H1 (cell line): ENCODE measurements around the gene AARSD1. TPM values are rescaled to one million over a fixed set of nuclear protein-coding genes. Genes with fewer than 3 reads are reported as not detected.

ENCODE experiments used
- CTCF ChIA-PET: fragments of 300-600 bp; sonication (Branson Sonifier 250); formaldehyde crosslinking; loops from one replicate; lab custom pipeline; 2021; ENCODE audit not compliant: partially characterized antibody; lab: Charles Lee
- POLR2A ChIA-PET: fragments of 300-600 bp; sonication (Branson Sonifier 250); formaldehyde crosslinking; loops from one replicate; lab custom pipeline; 2021; ENCODE audit warnings: inconsistent platforms; ENCODE audit not compliant: partially characterized antibody; lab: Charles Lee
- DNase-seq, 2 experiments: peaks; one replicate each; pipeline versions ENCODE4 v3.0.0 to v3.0.0-alpha.2; 2010 to 2022; ENCODE audit warnings: low spot score in 2 of 2, low read depth in 1 of 2, mixed read lengths in 1 of 2
- FAIRE-seq: peaks from 2 replicates; lab custom pipeline; 2011; peaks lifted over from hg19 to GRCh38; lab: Jason Lieb, UNC
- H2AFZ ChIP-seq: 2 replicates; pipeline ENCODE4 v1.8.1; 2012; ENCODE audit warnings: low read length, inconsistent platforms
- H2AK5ac ChIP-seq: 2 replicates; pipeline ENCODE4 v1.6.1; 2013; ENCODE audit warnings: low read depth, low read length
- H2BK120ac ChIP-seq: replicated peaks from 2 replicates; pipeline ENCODE3; 2013; ENCODE audit warnings: low read depth, low read length, inconsistent platforms
- H2BK12ac ChIP-seq: 2 replicates; pipeline ENCODE4 v1.6.1; 2013; ENCODE audit warnings: low read depth, low read length
- H2BK15ac ChIP-seq: 2 replicates; pipeline ENCODE4 v1.6.1; 2013; ENCODE audit warnings: low read length
- H2BK20ac ChIP-seq: 2 replicates; pipeline ENCODE4 v1.6.1; 2013; ENCODE audit warnings: low read length
- H2BK5ac ChIP-seq: 2 replicates; pipeline ENCODE4 v1.6.1; 2013; ENCODE audit warnings: low read depth, low read length
- H3K14ac ChIP-seq: 2 replicates; pipeline ENCODE4 v1.6.1; 2013; ENCODE audit warnings: inconsistent platforms; ENCODE audit not compliant: insufficient read length
- H3K18ac ChIP-seq: 2 replicates; pipeline ENCODE4 v1.6.1; 2013; ENCODE audit warnings: low read length; ENCODE audit errors: extremely low read depth
- H3K23ac ChIP-seq: 2 replicates; pipeline ENCODE4 v1.6.1; 2013; ENCODE audit warnings: inconsistent platforms; ENCODE audit not compliant: insufficient read length
- H3K23me2 ChIP-seq: 2 replicates; pipeline ENCODE4 v1.6.1; 2013; ENCODE audit warnings: low read depth, low read length
- H3K27ac ChIP-seq: 2 replicates; pipeline ENCODE4 v1.6.1; 2011; ENCODE audit warnings: low read depth, low read length, inconsistent platforms
- H3K27me3 ChIP-seq, 4 experiments: replicated peaks in 1 of 4; 1 replicate in 1 of 4; 2 replicates in 3 of 4; pipeline versions ENCODE4 v1.6.1 to v1.8.1; 2011 to 2013; ENCODE audit warnings: low read length in 3 of 4, mild to moderate bottlenecking in 3 of 4, inconsistent platforms in 2 of 4, mixed read lengths in 2 of 4, moderate library complexity in 1 of 4; ENCODE audit not compliant: control insufficient read depth in 3 of 4, insufficient read depth in 3 of 4; ENCODE audit errors: extremely low read depth in 1 of 4
- H3K36me3 ChIP-seq, 4 experiments: 2 replicates each; pipeline versions ENCODE4 v1.6.1 to v1.8.1; 2011 to 2013; ENCODE audit warnings: mild to moderate bottlenecking in 4 of 4, low read length in 3 of 4, moderate library complexity in 2 of 4, control low read depth in 1 of 4, inconsistent platforms in 1 of 4; ENCODE audit not compliant: insufficient read depth in 4 of 4, control insufficient read depth in 2 of 4
- H3K4ac ChIP-seq: replicated peaks from 2 replicates; pipeline ENCODE3; 2013; ENCODE audit warnings: low read length, low read depth, mixed read lengths, inconsistent platforms; ENCODE audit not compliant: insufficient read length
- H3K4me1 ChIP-seq, 4 experiments: replicated peaks in 1 of 4; 1 replicate in 1 of 4; 2 replicates in 3 of 4; pipeline versions ENCODE4 v1.6.1 to v1.8.1; 2011 to 2013; ENCODE audit warnings: low read length in 3 of 4, inconsistent platforms in 2 of 4, mixed read lengths in 1 of 4; ENCODE audit not compliant: insufficient read depth in 4 of 4, control insufficient read depth in 3 of 4
- H3K4me2 ChIP-seq, 2 experiments: 2 replicates each; pipeline versions ENCODE4 v1.6.1 to v1.8.1; 2011 to 2013; ENCODE audit warnings: low read depth in 2 of 2, low read length in 2 of 2, control low read depth in 1 of 2, inconsistent platforms in 1 of 2, mild to moderate bottlenecking in 1 of 2; ENCODE audit not compliant: insufficient read depth in 1 of 2
- H3K4me3 ChIP-seq, 4 experiments: fragments of 200-600, 300-600 bp in 1 of 4; sonication (generic), shearing (Covaris generic), sonication (Bioruptor Twin) in 1 of 4; 2 replicates each; pipeline versions ENCODE4 v1.5.1 to v1.8.1; 2011 to 2016; ENCODE audit warnings: low read length in 4 of 4, low read depth in 3 of 4, control low read depth in 2 of 4, inconsistent platforms in 2 of 4, mild to moderate bottlenecking in 2 of 4, mixed read lengths in 1 of 4, moderate library complexity in 1 of 4; ENCODE audit not compliant: insufficient read depth in 2 of 4; ENCODE audit errors: extremely low read depth in 1 of 4
- H3K56ac ChIP-seq: replicated peaks from 2 replicates; pipeline ENCODE3; 2013; ENCODE audit warnings: low read depth, mild to moderate bottlenecking, mixed read lengths, low read length, inconsistent platforms; ENCODE audit not compliant: insufficient read length
- H3K79me1 ChIP-seq: 2 replicates; pipeline ENCODE4 v1.6.1; 2013; ENCODE audit warnings: low read depth, low read length, control low read depth
- H3K79me2 ChIP-seq, 2 experiments: 2 replicates each; pipeline versions ENCODE4 v1.6.1 to v1.8.1; 2012 to 2013; ENCODE audit warnings: low read length in 2 of 2, mild to moderate bottlenecking in 2 of 2, inconsistent platforms in 1 of 2; ENCODE audit not compliant: insufficient read depth in 2 of 2, control insufficient read depth in 1 of 2
- H3K9ac ChIP-seq, 4 experiments: replicated peaks in 1 of 4; 1 replicate in 1 of 4; 2 replicates in 3 of 4; pipeline versions ENCODE4 v1.6.1 to v1.8.1; 2011 to 2013; ENCODE audit warnings: low read depth in 3 of 4, low read length in 3 of 4, control low read depth in 2 of 4, mild to moderate bottlenecking in 2 of 4, moderate library complexity in 2 of 4, inconsistent platforms in 1 of 4; ENCODE audit errors: extremely low read depth in 1 of 4
- H3K9me3 ChIP-seq, 2 experiments: 2 replicates each; pipeline versions ENCODE4 v1.6.1 to v1.8.1; 2012 to 2013; ENCODE audit warnings: mild to moderate bottlenecking in 2 of 2, moderate library complexity in 2 of 2, control low read depth in 1 of 2, inconsistent platforms in 1 of 2, low read depth in 1 of 2, low read length in 1 of 2, mixed read lengths in 1 of 2; ENCODE audit not compliant: insufficient read depth in 2 of 2
- H4K20me1 ChIP-seq, 2 experiments: replicated peaks in 1 of 2; 2 replicates each; pipeline versions ENCODE3 to v1.8.1; 2011 to 2013; ENCODE audit warnings: inconsistent platforms in 2 of 2, low read length in 2 of 2, mild to moderate bottlenecking in 1 of 2; ENCODE audit not compliant: insufficient read depth in 2 of 2, control insufficient read depth in 1 of 2
- H4K5ac ChIP-seq: 2 replicates; pipeline ENCODE4 v1.6.1; 2013; ENCODE audit warnings: low read length, low read depth, mixed read lengths, inconsistent platforms; ENCODE audit not compliant: insufficient read length
- H4K8ac ChIP-seq: 2 replicates; pipeline ENCODE4 v1.8.0; 2013; ENCODE audit warnings: mild to moderate bottlenecking, moderate library complexity, low read length, inconsistent platforms; ENCODE audit not compliant: insufficient read depth; ENCODE audit errors: extremely low read depth
- H4K91ac ChIP-seq: replicated peaks from 2 replicates; pipeline ENCODE3; 2013; ENCODE audit warnings: low read length, mixed read lengths, inconsistent platforms; ENCODE audit not compliant: insufficient read length
- BCL11A ChIP-seq, 2 experiments: IDR thresholded peaks; one replicate each; pipeline ENCODE4 v1.6.1; 2011; ENCODE audit warnings: low read depth in 2 of 2, low read length in 2 of 2, mild to moderate bottlenecking in 2 of 2
- EGR1 ChIP-seq: IDR thresholded peaks from 2 replicates; pipeline ENCODE4 v1.6.1; 2011; ENCODE audit warnings: low read depth, low read length, borderline replicate concordance
- HDAC2 ChIP-seq, 2 experiments: fragments of 300-600 bp in 1 of 2; sonication (generic) in 1 of 2; IDR thresholded peaks; 2 replicates each; pipeline ENCODE4 v1.6.1; 2011 to 2012; ENCODE audit warnings: low read depth in 2 of 2, low read length in 2 of 2, mild to moderate bottlenecking in 2 of 2, moderate library complexity in 2 of 2, borderline replicate concordance in 1 of 2, inconsistent platforms in 1 of 2
- KDM1A ChIP-seq: fragments of 200-600, 300-600 bp; sonication (generic); IDR thresholded peaks from 2 replicates; pipeline ENCODE4 v1.7.1; 2016; ENCODE audit warnings: mild to moderate bottlenecking, low read length, borderline replicate concordance
- KDM5A ChIP-seq: fragments of 200-600 bp; IDR thresholded peaks from 2 replicates; pipeline ENCODE4 v1.7.1; 2012; ENCODE audit warnings: mild to moderate bottlenecking, low read length, inconsistent platforms, mixed read lengths
- RAD21 ChIP-seq, 2 experiments: IDR thresholded peaks in 1 of 2; conservative IDR thresholded peaks in 1 of 2; 2 replicates each; pipeline ENCODE4 v1.6.1; 2011; ENCODE audit warnings: low read depth in 2 of 2, low read length in 2 of 2, improper control_type of control experiment in 1 of 2, inconsistent platforms in 1 of 2, mild to moderate bottlenecking in 1 of 2, moderate library complexity in 1 of 2
- RNF2 ChIP-seq: fragments of 200-900, 300-1000 bp; sonication (generic); IDR thresholded peaks from 2 replicates; pipeline ENCODE4 v1.7.1; 2016; ENCODE audit warnings: borderline replicate concordance, low read depth, mild to moderate bottlenecking, antibody characterized with exemption, low read length; ENCODE audit not compliant: poor library complexity, severe bottlenecking; ENCODE audit errors: missing control alignments
- SAP30 ChIP-seq: fragments of 300-600 bp; sonication (generic); IDR thresholded peaks from 2 replicates; pipeline ENCODE4 v1.7.1; 2012; ENCODE audit warnings: low read length, moderate library complexity, mild to moderate bottlenecking, inconsistent platforms; ENCODE audit not compliant: insufficient read depth, insufficient replicate concordance
- SIRT6 ChIP-seq: IDR thresholded peaks from one replicate; pipeline ENCODE4 v1.7.1; 2012; ENCODE audit warnings: low read length, inconsistent platforms
- SP1 ChIP-seq: IDR thresholded peaks from 2 replicates; pipeline ENCODE4 v1.6.1; 2011; ENCODE audit warnings: low read depth, low read length
- SP2 ChIP-seq: IDR thresholded peaks from 2 replicates; pipeline ENCODE4 v1.6.1; 2012; ENCODE audit warnings: mild to moderate bottlenecking, low read length, inconsistent platforms
- TEAD4 ChIP-seq: IDR thresholded peaks from 2 replicates; pipeline ENCODE4 v1.6.1; 2012; ENCODE audit warnings: low read depth, low read length, inconsistent platforms, mixed read lengths
- WGBS, 2 experiments: shearing (Covaris generic) in 1 of 2; methylation state at CpG; one replicate each; pipeline versions ENCODE4 v1.1.6 to v1.1.7; 2013 to 2015; ENCODE audit warnings: low lambda C conversion rate in 2 of 2, mixed read lengths in 2 of 2, inconsistent platforms in 1 of 2, low coverage in 1 of 2, missing lambda C conversion rate in 1 of 2; ENCODE audit not compliant: insufficient replicate concordance in 2 of 2, insufficient coverage in 1 of 2, insufficient read length in 1 of 2; ENCODE audit errors: extremely low coverage in 1 of 2, missing lambda C conversion rate in 1 of 2; 5-methylcytosine and 5-hydroxymethylcytosine counted together
- polyA plus RNA-seq, 7 experiments: library from polyadenylated mRNA; depleted of rRNA in 3 of 7; stranded (reverse) in 5 of 7; unstranded in 2 of 7; fragments of >200 nt in 5 of 7; fragments of 200-250 nt in 2 of 7; gene quantifications; 1 replicate in 5 of 7; 2 replicates in 1 of 7; 4 replicates in 1 of 7; pipeline versions ENCODE4 v1.2.1 to v1.2.3, GENCODE V29; 2011 to 2013; ENCODE audit warnings: missing spikeins in 2 of 7, mixed read lengths in 2 of 7
- total RNA-seq: library from RNA; stranded (reverse); fragmentation: NEBNext Ultra II Directional; extraction: Animal tissue kit (Norgen Biotek cat#: 25700); gene quantifications from 2 replicates; pipeline ENCODE4 v1.2.1, GENCODE V29; 2021

Gene AARSD1
- total and polyA plus RNA-seq, 2 of the 8 experiments (the other 6 are each of a cell fraction or from before 2014, with no cell fraction given): 51.5 to 58.8 TPM

DNA sequence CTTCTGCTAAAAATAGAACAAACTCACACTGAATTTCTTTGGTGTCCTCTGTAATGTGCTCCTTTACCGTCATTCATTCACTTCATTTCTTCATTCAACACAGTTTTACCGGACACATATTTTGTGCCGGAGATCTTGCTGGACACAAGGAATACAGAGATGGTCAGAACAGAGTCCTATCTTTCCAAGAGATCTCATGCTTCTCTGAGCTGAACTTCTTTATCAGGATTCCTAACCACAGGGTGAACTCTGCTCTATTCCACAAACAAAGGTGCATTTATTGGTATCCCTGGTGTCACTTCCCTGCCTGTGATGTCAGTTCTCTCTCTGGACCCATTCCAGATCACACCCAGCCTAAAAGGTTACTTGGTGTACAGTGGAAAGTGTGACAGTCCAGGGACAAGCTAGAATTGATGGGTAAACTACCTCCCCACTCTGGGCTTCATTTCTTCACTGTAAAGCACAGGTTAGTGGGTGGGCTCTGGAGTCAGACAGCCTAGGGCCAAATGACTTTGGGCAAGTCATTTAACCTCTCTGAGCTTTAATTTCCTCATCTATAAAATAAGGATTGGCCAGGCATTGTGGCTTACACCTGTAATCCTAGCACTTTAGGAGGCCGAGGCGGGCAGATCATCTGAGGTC lies 46.5 kb upstream of the AARSD1 start:
- CTCF ChIA-PET: interaction anchor here (1.9 kb wide), 1 partner anchor 12 kb away, joined by 6 read pairs; the partner anchor contains the start of gene RPL27
- no peaks in the 10 kb centered on the region for H3K27me3 ChIP-seq
- TF ChIP-seq RNF2 (no peak), RAD21 (IDR thresholded peaks at IDR 0.05 in 1 of 2, conservative IDR thresholded peaks at IDR 0.05 in 1 of 2; ENCODE audit: low read depth in 2 of 2, low read length in 2 of 2) (no peak), SP2 (no peak), TEAD4 (no peak), SAP30 (no peak), SP1 (no peak), SIRT6 (no peak), KDM1A (no peak), BCL11A (IDR thresholded peaks at IDR 0.05; ENCODE audit: low read depth in 2 of 2, low read length in 2 of 2) (no peak), EGR1 (no peak), KDM5A (no peak), HDAC2 (IDR thresholded peaks at IDR 0.05; ENCODE audit: borderline replicate concordance in 1 of 2, low read depth in 2 of 2, low read length in 2 of 2) (no peak)

More for the DNA sequence above, 46.5 kb upstream of the AARSD1 start:
- WGBS, 2 experiments: 96% methylated on average over 5 of the region's 5 CpGs; no CpG with 5 or more reads in 1 of the 2 experiments
- no peak overlapping the region for H2AK5ac ChIP-seq
- no peak overlapping the region for H3K56ac ChIP-seq
- no peak overlapping the region for H3K4me2 ChIP-seq
- no peak for DNase-seq
- no peak overlapping the region for H3K14ac ChIP-seq
- H2BK20ac ChIP-seq: no peak overlapping the region
- FAIRE-seq: no peak
- no peak overlapping the region for H3K4me3 ChIP-seq
- H2BK15ac ChIP-seq: no peak overlapping the region
- no peak overlapping the region for H3K18ac ChIP-seq
- H2BK12ac ChIP-seq: no peak overlapping the region
- no peaks in the 10 kb centered on the region; the same call in 1 of the 2 replicates for H3K23me2 ChIP-seq
- H4K5ac ChIP-seq: no peak overlapping the region
- H3K79me1 ChIP-seq: 0 out of 2 replicates have a peak, but pooled peaks cover 6% of the 10 kb centered on the region
- H2BK120ac ChIP-seq: no peak overlapping the region
- peaks cover 2% of the 10 kb centered on the region in 2 experiments for H4K20me1 ChIP-seq
- H3K9me3 ChIP-seq: no peaks in the 10 kb centered on the region
- no peak overlapping the region for H3K4ac ChIP-seq
- H3K4me1 ChIP-seq: peaks cover 3 to 7% (median 3%) of the 10 kb centered on the region in 4 experiments
- peaks cover 0 to 12% (median 0%) of the 10 kb centered on the region in 4 experiments; a peak in 4 of 8 replicates for H3K36me3 ChIP-seq
- no peak overlapping the region for H3K9ac ChIP-seq
- no peak overlapping the region for H3K23ac ChIP-seq
- H3K79me2 ChIP-seq: no peaks in the 10 kb centered on the region
- no peak overlapping the region for H3K27ac ChIP-seq
- no peak overlapping the region for H4K91ac ChIP-seq
- H4K8ac ChIP-seq: no peak overlapping the region
- no peak overlapping the region for H2BK5ac ChIP-seq
- POLR2A ChIA-PET: interaction anchor here (0.7 to 7.5 kb wide), 5 partner anchors 9 to 305 kb away, joined by 3 to 104 read pairs (median 3); partner anchors contain the start of genes RPL27 and VAT1
- H2AFZ ChIP-seq: no peak overlapping the region
